ENCODE results near the gene DKK2.
A peak's percentile ranks its signal among the peaks of the same experiment; 100 is the strongest.

The DKK2 gene

GRCh38 chr4:106907216-106907615, 128.9 kb downstream of the DKK2 start:
- H3K36me3 ChIP-seq (ENCODE audit: low read depth): no peaks in the 10 kb centered on the region
- TF ChIP-seq CTCF (IDR thresholded peaks at IDR 0.05; ENCODE audit: poor library complexity, severe bottlenecking): no peak
- no peak for DNase-seq (ENCODE audit: low spot score)
- ATAC-seq (ENCODE audit: low read depth): no peak
- no peak overlapping the region for H3K27ac ChIP-seq (ENCODE audit: poor library complexity, severe bottlenecking)
- no peaks in the 10 kb centered on the region for H3K4me1 ChIP-seq (ENCODE audit: insufficient read depth, poor library complexity, severe bottlenecking)
- H3K4me3 ChIP-seq (ENCODE audit: severe bottlenecking): no peak overlapping the region
- H3K9me3 ChIP-seq (ENCODE audit: severe bottlenecking): peaks cover 2% of the 10 kb centered on the region
- peaks cover 4% of the 10 kb centered on the region for H3K27me3 ChIP-seq (ENCODE audit: insufficient read depth, poor library complexity, severe bottlenecking)

- H3K4me1 ChIP-seq (ENCODE audit: insufficient read depth, poor library complexity, severe bottlenecking): no peaks in the 10 kb centered on the region
- no peak overlapping the region for H3K4me3 ChIP-seq (ENCODE audit: severe bottlenecking)
- no peaks in the 10 kb centered on the region for H3K36me3 ChIP-seq (ENCODE audit: low read depth)
- TF ChIP-seq CTCF (IDR thresholded peaks at IDR 0.05; ENCODE audit: poor library complexity, severe bottlenecking): no peak
- H3K27ac ChIP-seq (ENCODE audit: poor library complexity, severe bottlenecking): no peak overlapping the region
- peaks cover 2% of the 10 kb centered on the region for H3K9me3 ChIP-seq (ENCODE audit: severe bottlenecking)
- DNase-seq (ENCODE audit: low spot score) (no peak), ATAC-seq (ENCODE audit: low read depth) (no peak)
- peaks cover 4% of the 10 kb centered on the region for H3K27me3 ChIP-seq (ENCODE audit: insufficient read depth, poor library complexity, severe bottlenecking)
These were observed 129.4 kb downstream of the DKK2 start for GRCh38 chr4:106906728-106907127.

GRCh38 chr4:106898621-106899230, 137.4 kb downstream of the DKK2 start:
- no peaks in the 10 kb centered on the region for H3K36me3 ChIP-seq (ENCODE audit: low read depth)
- no peak overlapping the region for H3K27ac ChIP-seq (ENCODE audit: poor library complexity, severe bottlenecking)
- no peaks in the 10 kb centered on the region for H3K4me1 ChIP-seq (ENCODE audit: insufficient read depth, poor library complexity, severe bottlenecking)
- peak; percentile 95 for TF ChIP-seq CTCF (IDR thresholded peaks at IDR 0.05; ENCODE audit: poor library complexity, severe bottlenecking)
- H3K9me3 ChIP-seq (ENCODE audit: severe bottlenecking): no peaks in the 10 kb centered on the region
- H3K4me3 ChIP-seq (ENCODE audit: severe bottlenecking): no peak overlapping the region
- no peaks in the 10 kb centered on the region for H3K27me3 ChIP-seq (ENCODE audit: insufficient read depth, poor library complexity, severe bottlenecking)
- ATAC-seq (ENCODE audit: low read depth): peak; percentile 87
- DNase-seq (ENCODE audit: low spot score): no peak

GRCh38 chr4:106893903-106894302, 142.2 kb downstream of the DKK2 start:
- ATAC-seq (ENCODE audit: low read depth) (no peak), DNase-seq (ENCODE audit: low spot score) (no peak)
- H3K36me3 ChIP-seq (ENCODE audit: low read depth): no peaks in the 10 kb centered on the region
- no peak overlapping the region for H3K4me3 ChIP-seq (ENCODE audit: severe bottlenecking)
- no peak for TF ChIP-seq CTCF (IDR thresholded peaks at IDR 0.05; ENCODE audit: poor library complexity, severe bottlenecking)
- no peaks in the 10 kb centered on the region for H3K4me1 ChIP-seq (ENCODE audit: insufficient read depth, poor library complexity, severe bottlenecking)
- no peak overlapping the region for H3K27ac ChIP-seq (ENCODE audit: poor library complexity, severe bottlenecking)
- H3K27me3 ChIP-seq (ENCODE audit: insufficient read depth, poor library complexity, severe bottlenecking): no peaks in the 10 kb centered on the region
- H3K9me3 ChIP-seq (ENCODE audit: severe bottlenecking): no peaks in the 10 kb centered on the region

- Histone ChIP-seq H3K27me3 (ENCODE audit: insufficient read depth, poor library complexity, severe bottlenecking) (no peaks in the 10 kb centered on the region), H3K4me1 (ENCODE audit: insufficient read depth, poor library complexity, severe bottlenecking) (no peaks in the 10 kb centered on the region), H3K4me3 (ENCODE audit: severe bottlenecking) (no peak overlapping the region), H3K36me3 (ENCODE audit: low read depth) (no peaks in the 10 kb centered on the region), H3K27ac (ENCODE audit: poor library complexity, severe bottlenecking) (no peak overlapping the region), H3K9me3 (ENCODE audit: severe bottlenecking) (no peaks in the 10 kb centered on the region)
- TF ChIP-seq CTCF (IDR thresholded peaks at IDR 0.05; ENCODE audit: poor library complexity, severe bottlenecking): no peak
- DNase-seq (ENCODE audit: low spot score) (no peak), ATAC-seq (ENCODE audit: low read depth) (no peak)
These were observed 142.7 kb downstream of the DKK2 start for GRCh38 chr4:106893395-106893881.

Measured in RWPE2 (cell line).